Uterus (tissue), 4 donors: ENCODE results near the gene SOX1. TPM values are rescaled to one million over a fixed set of nuclear protein-coding genes. Genes with fewer than 3 reads are reported as not detected.

Source experiments
- DNase-seq, 2 donors: peaks; one replicate each; pipeline ENCODE4 v3.0.0-alpha.2; 2019 to 2020
- H3K27ac ChIP-seq, 2 donors: fragments of 200-600 bp; sonication (generic); 1 replicate in 1 of 2; 2 replicates in 1 of 2; pipeline ENCODE4 v1.5.1; 2016 to 2018
- H3K27me3 ChIP-seq, 2 donors: fragments of 200-600 bp; sonication (generic); one replicate each; pipeline ENCODE4 v1.5.1; 2018 to 2019; ENCODE audit warnings: control low read depth in 1 of 2
- H3K36me3 ChIP-seq, 2 donors: fragments of 200-600 bp; sonication (generic); one replicate each; pipeline ENCODE4 v1.5.1; 2019; ENCODE audit warnings: control low read depth in 1 of 2
- H3K4me1 ChIP-seq, 2 donors: fragments of 200-600 bp; sonication (generic); one replicate each; pipeline ENCODE4 v1.5.1; 2018 to 2019; ENCODE audit warnings: control low read depth in 1 of 2
- H3K4me3 ChIP-seq, 2 donors: fragments of 200-600 bp; sonication (generic); 1 replicate in 1 of 2; 2 replicates in 1 of 2; pipeline ENCODE4 v1.5.1; 2018 to 2019; ENCODE audit warnings: mild to moderate bottlenecking in 1 of 2
- H3K9me3 ChIP-seq, 2 donors: fragments of 200-600 bp; sonication (generic); one replicate each; pipeline ENCODE4 v1.5.1; 2019; ENCODE audit warnings: control low read depth in 1 of 2
- POLR2A ChIP-seq, 2 donors: fragments of 450-650 bp; IDR thresholded peaks; one replicate each; pipeline ENCODE4 v1.6.1; 2016; ENCODE audit warnings: antibody characterized with exemption in 2 of 2, mild to moderate bottlenecking in 1 of 2, moderate library complexity in 1 of 2
- intact Hi-C: fragments of 100-400 bp; cut with DNase I; formaldehyde crosslinking; loops from one replicate; pipeline ENCODE4 v1.15.1; 2023; ENCODE audit warnings: low total_unique reads
- total RNA-seq, 4 donors: library from RNA; depleted of rRNA in 3 of 4; stranded (reverse); fragments of >200 nt in 3 of 4; gene quantifications; one replicate each; pipeline versions ENCODE4 v1.1.0 to v1.2.4, GENCODE V29; 2014 to 2023
- TF ChIP-seq, protein P1 (sequence below), 4 experiments: fragments of 200-600 bp in 2 of 4; fragments of 450-650 bp in 2 of 4; sonication (generic) in 2 of 4; IDR thresholded peaks; one replicate each; pipeline ENCODE4 v1.5.1; 2016 to 2019; ENCODE audit warnings: antibody characterized with exemption in 4 of 4, mild to moderate bottlenecking in 2 of 4, moderate library complexity in 1 of 4
- donor health status: DM: yes; HTN: yes; CAD: no.

Gene SOX1
- not detected for total RNA-seq

DNA sequence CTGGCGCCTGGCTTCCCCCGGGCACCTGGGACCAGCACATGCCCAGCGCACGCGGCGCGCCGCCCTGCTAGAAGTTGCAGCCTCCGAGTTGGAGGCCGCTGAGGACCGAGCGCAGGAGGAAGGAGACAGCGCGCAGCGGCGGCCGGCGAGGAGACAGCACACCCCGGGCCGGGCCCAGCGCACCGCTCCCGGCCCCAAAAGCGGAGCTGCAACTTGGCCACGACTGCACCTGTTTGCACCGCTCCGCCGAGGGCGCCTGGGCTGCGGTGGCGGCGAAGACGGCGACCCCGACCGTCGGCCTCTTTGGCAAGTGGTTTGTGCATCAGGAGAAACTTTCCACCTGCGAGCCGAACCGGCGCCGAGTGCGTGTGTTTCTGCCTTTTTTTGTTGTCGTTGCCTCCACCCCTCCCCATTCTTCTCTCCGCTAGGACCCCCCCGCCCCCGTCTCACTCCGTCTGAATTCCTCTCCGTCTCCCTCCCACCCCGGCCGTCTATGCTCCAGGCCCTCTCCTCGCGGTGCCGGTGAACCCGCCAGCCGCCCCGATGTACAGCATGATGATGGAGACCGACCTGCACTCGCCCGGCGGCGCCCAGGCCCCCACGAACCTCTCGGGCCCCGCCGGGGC lies at the start of gene SOX1:
SOX1 (plus strand) TSS at position 34 of the 626 bp plus-strand sequence; CDS start at position 544, 510 bp downstream.
- Histone ChIP-seq H3K4me1 (peaks cover 0 to 11% of the 10 kb centered on the region in 2 donors), H3K27ac (no peak within 1 kb of the TSS), H3K9me3 (no peaks in the 10 kb centered on the region), H3K4me3 (no peak within 1 kb of the TSS), H3K36me3 (no peaks in the 10 kb centered on the region), H3K27me3 (peaks cover 0 to 63% of the 10 kb centered on the region in 2 donors)
- no peak for TF ChIP-seq POLR2A (IDR thresholded peaks at IDR 0.05)
- TF ChIP-seq, protein P1, sequence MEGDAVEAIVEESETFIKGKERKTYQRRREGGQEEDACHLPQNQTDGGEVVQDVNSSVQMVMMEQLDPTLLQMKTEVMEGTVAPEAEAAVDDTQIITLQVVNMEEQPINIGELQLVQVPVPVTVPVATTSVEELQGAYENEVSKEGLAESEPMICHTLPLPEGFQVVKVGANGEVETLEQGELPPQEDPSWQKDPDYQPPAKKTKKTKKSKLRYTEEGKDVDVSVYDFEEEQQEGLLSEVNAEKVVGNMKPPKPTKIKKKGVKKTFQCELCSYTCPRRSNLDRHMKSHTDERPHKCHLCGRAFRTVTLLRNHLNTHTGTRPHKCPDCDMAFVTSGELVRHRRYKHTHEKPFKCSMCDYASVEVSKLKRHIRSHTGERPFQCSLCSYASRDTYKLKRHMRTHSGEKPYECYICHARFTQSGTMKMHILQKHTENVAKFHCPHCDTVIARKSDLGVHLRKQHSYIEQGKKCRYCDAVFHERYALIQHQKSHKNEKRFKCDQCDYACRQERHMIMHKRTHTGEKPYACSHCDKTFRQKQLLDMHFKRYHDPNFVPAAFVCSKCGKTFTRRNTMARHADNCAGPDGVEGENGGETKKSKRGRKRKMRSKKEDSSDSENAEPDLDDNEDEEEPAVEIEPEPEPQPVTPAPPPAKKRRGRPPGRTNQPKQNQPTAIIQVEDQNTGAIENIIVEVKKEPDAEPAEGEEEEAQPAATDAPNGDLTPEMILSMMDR (IDR thresholded peaks at IDR 0.05) = no peak
- DNase-seq = no peak
- intact Hi-C loops = no loop called here

DNA sequence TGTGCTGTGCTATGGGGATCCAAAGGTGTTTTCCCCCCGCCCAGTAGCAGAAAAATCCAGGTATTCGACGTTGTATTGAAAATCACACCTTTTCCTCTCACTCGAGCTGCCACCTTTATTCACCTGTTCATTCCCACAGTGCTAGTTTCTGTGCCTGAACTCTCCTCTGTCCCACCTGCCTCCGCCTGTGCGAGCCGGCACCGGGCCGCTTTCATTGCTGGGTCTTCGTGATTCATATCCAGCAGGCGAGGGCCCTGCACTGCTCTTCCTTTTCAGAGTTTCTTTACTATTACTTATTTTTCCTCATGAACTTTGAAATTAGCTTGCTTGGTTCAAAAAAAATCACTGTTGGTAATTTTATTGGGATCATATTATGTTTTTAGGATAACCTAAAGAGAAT lies 42.4 kb upstream of the SOX1 start:
- Histone ChIP-seq H3K36me3 (no peaks in the 10 kb centered on the region), H3K4me3 (no peak overlapping the region), H3K9me3 (no peaks in the 10 kb centered on the region), H3K27me3 (no peaks in the 10 kb centered on the region), H3K4me1 (no peaks in the 10 kb centered on the region), H3K27ac (no peak overlapping the region)
- DNase-seq = no peak
- no peak for TF ChIP-seq POLR2A (IDR thresholded peaks at IDR 0.05)
- TF ChIP-seq, protein P1 (IDR thresholded peaks at IDR 0.05) = no peak
- intact Hi-C loops = no loop called here

DNA sequence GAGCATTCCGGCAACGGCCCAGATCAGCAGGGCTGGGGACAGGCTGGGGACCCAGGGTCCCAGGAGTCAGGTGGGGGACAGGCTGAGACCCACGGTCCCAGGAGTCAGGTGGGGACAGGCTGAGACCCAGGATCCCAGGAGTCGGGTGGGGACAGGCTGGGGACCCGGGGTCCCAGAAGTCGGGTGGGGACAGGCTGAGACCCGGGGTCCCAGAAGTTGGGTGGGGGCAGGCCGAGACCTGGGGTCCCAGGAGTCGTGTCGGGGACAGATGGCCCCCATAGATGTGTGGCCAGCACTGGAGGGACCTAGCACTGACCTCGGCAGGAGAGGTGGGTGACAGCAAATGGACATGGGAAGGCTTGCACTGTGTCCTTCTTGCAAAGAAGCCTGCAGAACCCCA lies 39.7 kb upstream of the SOX1 start:
- DNase-seq = no peak
- no peaks in the 10 kb centered on the region for H3K36me3 ChIP-seq
- H3K4me1 ChIP-seq = no peaks in the 10 kb centered on the region
- no peak overlapping the region for H3K4me3 ChIP-seq
- no peaks in the 10 kb centered on the region for H3K27me3 ChIP-seq
- intact Hi-C loops = no loop called here
- H3K27ac ChIP-seq = no peak overlapping the region
- no peaks in the 10 kb centered on the region for H3K9me3 ChIP-seq
- TF ChIP-seq POLR2A (IDR thresholded peaks at IDR 0.05) = no peak
- TF ChIP-seq, protein P1 (IDR thresholded peaks at IDR 0.05) = no peak

DNA sequence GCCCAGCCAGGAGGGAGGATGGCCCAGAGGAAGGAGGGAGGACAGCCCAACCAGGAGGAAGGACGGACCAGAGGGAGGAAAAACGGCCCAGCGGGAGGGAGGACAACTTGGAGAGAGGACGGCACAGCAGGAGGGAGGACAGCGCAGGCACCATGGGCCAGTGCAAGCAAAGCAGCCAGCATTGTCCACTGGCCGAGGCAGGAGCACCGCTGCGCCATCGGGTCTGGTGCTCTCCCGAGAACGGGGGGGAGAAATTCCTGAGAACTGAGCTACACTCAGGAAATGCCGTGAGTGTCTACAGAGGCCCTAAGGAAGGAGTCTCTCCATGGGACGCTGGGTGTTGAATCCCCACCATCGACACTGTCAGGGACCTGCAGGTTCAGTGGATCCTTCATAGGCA lies 38.5 kb upstream of the SOX1 start:
- TF ChIP-seq, protein P1 (IDR thresholded peaks at IDR 0.05) = no peak
- TF ChIP-seq POLR2A (IDR thresholded peaks at IDR 0.05) = no peak
- Histone ChIP-seq H3K4me1 (no peaks in the 10 kb centered on the region), H3K9me3 (no peaks in the 10 kb centered on the region), H3K27me3 (no peaks in the 10 kb centered on the region), H3K27ac (no peak overlapping the region), H3K4me3 (no peak overlapping the region), H3K36me3 (no peaks in the 10 kb centered on the region)
- DNase-seq = no peak
- intact Hi-C loops = no loop called here

DNA sequence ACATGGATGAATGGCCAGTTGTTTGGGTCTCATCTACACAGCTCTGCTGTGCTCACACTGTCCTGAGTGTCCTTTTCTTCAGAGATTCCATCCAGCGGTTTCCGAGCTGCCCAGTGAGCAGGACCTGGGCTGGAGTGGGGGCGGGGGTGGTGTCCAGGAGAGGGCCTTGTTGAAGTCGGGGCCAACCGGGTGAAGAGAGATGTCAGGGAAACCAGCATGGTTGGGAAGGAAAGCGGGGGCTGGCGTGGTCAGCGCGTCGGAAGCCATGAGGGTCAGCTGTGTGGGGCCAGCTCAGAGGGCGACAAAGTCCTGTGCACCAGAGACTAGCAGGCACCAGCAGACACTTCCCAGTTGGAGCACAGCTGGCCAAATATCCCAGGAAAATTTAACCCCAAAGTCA lies 37.8 kb upstream of the SOX1 start:
- H3K27ac ChIP-seq = no peak overlapping the region
- no peak overlapping the region for H3K4me3 ChIP-seq
- no peak for DNase-seq
- H3K36me3 ChIP-seq = no peaks in the 10 kb centered on the region
- no peaks in the 10 kb centered on the region for H3K4me1 ChIP-seq
- no peak for TF ChIP-seq POLR2A (IDR thresholded peaks at IDR 0.05)
- TF ChIP-seq, protein P1 (IDR thresholded peaks at IDR 0.05) = no peak
- no peaks in the 10 kb centered on the region for H3K9me3 ChIP-seq
- intact Hi-C loops = no loop called here
- no peaks in the 10 kb centered on the region for H3K27me3 ChIP-seq
